Stimulated activated CD8-positive, alpha-beta memory T cell treated with anti-CD3 and anti-CD28 coated beads, Interleukin-12 subunit alpha, Interleukin-12 subunit beta, amount 100 ng/mL, for 24 hours (primary cell): ENCODE data around the gene OR2C1.

Source experiments
- DNase-seq: peaks from one replicate; pipeline ENCODE4 v3.0.0-alpha.2; 2020; ENCODE audit errors: extremely low read depth

Gene OR2C1

DNA sequence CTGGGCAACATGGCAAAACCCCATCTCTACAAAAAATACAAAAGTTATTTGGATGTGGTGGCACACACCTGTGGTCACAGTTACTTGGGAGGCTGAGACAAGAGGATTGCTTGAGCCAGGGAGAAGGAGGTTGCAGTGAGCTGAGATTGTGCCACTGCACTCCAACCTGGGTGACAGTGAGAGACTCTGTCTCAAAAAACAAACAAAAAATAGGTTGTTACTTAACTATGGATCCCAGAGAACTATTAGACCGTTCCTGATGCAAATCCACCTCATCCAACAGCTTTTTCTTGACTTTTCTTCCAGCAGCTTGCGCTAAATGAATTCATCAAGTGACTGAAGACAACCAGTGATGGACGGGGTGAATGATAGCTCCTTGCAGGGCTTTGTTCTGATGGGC lies at the start of gene OR2C1:
Gene OR2C1, plus strand, starts transcription at position 301 of the 400 bp plus-strand sequence. Its CDS starts 52 bp downstream, at position 353.
- no peak for DNase-seq

DNA sequence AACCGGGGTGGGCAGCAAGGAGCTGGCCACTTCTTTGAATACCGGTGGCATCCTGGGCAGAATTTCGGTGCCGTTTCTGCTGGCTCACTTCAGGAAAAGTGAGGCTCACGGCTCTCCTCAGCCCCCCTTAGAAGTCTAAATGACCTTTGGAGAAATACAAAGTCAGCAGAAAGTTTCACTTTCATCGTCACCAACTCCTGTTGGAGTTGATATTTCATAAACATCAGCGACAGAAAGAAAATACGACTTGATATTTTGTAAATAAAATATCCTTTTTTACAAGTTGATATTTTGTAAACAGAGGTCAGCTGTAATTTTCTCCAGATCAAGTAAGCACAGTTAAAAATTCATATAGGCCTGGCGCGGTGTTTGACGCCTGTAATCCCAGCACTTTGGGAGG lies 49.6 kb upstream of the OR2C1 start:
- DNase-seq: no peak

DNA sequence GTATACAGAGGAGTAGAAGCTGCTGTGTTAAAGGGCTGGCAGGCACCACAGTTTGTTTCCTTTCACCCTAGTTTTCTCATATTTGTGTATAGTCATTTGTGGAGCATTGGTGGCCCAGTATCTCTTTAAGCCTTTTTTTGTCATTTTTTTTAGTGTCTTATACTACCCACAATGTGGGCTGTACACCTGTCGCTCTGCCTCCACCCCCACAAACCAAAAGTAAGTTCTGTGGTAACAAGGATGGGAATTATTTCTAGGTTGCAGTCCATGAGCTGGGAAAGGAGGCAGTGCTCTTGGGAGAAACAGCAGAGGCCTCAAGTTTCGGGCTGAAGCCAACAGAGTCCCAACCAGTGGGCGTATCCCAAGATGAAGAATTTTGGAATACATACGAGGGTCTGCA lies 44.2 kb upstream of the OR2C1 start:
- no peak for DNase-seq

DNA sequence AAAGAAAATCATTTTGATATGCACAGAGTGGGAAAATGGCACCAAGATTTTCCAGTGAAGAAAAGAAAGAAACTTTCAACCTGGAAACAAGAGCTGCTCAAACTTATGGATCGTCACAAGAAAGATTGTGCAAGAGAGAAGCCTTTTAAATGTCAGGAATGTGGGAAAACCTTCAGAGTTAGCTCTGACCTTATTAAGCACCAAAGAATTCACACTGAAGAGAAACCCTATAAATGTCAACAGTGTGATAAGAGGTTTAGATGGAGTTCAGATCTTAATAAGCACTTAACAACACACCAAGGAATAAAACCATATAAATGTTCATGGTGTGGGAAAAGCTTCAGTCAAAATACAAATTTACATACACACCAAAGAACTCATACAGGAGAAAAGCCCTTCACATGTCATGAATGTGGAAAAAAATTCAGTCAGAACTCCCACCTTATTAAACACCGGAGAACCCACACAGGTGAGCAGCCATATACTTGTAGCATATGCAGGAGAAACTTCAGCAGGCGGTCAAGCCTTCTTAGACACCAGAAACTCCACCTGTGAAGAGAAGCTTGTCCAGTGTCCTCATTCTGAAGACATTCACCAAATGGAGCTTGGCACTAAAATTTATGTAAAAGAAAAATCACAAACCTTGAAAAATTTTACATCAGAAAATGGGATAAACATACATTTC lies 38.2 kb upstream of the OR2C1 start:
- no peak for DNase-seq

DNA sequence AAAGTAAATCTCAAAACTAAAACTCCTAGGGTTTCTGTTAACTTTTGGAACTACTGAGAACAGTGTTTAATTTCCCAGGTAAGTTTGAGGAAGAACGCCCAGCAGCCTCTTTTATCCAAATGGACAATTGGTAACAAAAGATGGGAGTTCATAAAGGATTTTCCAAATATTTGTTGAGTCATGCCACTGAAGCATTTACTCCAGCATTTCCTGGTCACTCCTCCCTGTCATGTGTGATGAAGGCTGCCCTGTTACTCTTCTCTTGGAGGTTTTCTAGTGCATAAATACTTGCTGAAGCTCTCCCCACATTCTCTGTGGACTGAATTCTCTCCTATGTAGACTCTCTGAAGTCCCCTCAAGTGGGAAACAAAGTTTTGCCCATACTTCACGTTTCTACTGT lies 33.9 kb upstream of the OR2C1 start:
- DNase-seq: no peak

DNA sequence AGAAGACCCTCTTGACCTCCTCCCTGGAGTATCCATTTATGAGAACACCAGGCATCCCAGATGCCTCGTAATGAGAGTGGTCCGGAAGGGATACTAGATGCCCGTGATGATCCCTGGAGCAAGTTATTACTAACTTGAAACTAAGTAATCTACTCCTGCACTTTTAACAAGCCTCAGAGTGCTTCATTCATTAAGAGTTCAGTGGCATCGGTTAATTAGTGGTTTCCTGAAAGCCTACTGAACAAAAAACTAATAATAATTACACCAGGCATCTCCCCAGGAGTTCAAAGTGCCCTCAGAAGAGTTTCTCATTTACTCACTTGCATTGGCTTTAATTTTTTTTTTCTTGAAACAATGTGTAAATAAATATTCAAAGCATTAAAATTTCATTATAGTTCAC lies 28.2 kb upstream of the OR2C1 start:
- DNase-seq: no peak

DNA sequence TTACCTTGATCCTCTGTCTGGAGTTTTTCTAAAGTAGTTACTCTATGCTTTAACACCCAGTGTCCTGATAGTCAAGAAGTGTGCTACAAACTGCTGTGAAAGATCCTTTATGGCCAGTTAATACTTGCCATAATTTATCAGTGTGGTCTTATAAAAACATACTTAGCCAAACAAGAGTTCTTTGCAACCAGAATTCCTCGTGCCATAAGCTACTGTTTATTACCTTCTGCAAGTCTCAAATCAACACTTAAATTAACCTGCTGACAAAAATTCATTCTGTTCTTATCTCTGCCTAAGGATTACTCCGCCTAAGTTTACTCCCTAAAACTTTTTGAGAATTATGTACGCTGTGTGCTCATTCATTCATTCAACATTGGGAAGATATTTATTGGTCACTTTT lies 27.6 kb upstream of the OR2C1 start:
- no peak for DNase-seq

DNA sequence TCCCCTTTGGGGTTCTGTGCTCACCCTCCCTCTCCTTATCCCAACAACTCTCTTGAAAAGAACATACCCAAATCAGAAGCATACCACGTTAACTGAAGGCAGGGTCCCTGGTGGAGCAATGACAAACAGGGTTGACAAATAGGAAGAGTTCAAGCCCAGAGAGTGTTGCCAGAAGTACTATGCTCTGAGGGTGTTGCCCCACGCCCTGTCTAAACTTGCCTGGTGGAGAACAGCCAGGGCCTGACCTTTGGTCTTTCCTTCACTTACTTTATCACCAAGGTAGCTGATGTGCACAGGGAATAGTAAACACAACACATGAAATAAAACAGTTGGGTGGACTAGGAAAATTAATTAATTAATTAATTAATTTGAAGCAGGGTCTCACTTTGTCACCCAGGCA lies 27.0 kb upstream of the OR2C1 start:
- no peak for DNase-seq

DNA sequence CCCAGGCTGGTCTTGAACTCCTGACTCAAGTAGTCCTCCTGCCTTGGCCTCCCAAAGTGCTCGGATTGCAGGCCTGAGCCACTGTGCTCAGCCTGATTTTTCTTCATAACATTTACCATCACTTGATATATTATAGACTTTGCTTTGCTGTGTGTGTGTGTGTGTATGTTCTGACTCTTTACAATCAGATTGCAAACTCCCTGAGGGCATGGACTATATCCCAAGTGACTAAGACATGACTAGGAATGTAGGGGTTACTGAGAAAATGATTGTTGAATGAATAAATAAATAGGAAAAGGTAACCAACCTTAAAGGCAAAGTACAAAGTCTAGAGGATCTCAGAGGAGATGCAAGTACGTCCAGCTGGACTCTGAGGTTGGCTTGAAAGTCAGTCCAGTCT lies 9.6 kb upstream of the OR2C1 start:
- DNase-seq: no peak

DNA sequence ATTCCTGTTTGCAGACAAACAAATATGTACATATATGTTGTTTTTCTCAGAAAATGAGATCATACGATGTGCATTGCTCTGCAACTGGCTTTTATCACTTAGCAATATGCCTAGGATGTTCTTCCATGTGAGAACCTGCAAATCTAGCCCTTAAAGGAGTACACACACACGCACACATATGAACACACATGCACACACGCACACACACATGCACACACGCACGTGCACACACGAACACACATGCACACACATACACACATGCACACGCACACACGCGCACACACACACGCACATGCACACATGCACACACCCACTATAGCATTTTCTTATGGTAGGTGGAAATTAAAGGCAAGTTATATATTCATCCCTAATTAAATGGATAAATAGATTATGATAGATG lies 8.1 kb upstream of the OR2C1 start:
- DNase-seq: no peak

DNA sequence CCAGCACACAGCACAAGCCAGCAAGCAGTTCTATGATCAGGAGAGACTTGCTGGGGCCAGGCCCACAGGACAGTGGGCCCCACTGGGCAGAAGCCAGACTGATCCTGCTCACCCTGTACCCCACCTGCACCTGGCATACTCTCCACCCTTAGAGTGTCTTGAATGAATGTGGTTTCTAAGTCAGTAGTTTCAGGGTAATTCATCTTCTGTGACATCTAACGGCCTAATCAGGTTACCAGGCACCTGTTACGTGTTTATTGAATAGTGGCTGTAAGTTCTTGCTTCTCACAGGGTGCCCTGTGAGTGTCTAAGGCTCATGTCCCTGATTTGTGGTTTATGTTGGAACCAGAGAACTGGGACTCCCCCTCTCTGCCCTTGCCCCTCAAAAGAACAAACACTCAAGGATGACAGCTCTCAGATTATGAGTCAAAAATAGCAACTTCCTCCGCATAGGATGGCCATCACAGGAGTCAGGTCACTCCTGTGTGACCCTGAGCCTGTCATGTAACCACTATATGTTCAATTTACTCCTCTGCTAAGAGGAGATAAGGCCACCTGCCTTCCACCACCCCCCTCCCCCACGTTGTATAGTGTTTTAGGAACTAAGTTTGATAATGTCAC lies 7.0 kb upstream of the OR2C1 start:
- no peak for DNase-seq

DNA sequence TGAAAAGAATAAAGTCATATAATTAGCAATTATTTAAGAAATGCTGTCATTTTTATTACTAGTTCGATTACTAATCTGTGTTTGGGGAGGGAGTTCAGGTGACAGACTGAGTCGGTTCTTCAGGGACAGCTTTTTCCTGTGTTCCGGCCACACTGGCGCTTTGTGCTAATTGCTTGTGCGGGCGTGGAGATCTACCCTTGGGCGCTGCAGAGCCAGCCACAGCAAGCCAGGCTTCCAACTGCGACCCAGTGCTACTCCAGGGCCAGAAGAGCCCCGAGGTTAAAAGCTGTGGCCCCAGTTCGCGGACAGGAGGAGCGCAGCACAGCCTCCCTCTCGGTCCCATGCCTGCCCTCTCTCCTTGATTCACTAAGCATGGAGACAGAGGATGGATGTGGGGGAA lies 6.5 kb upstream of the OR2C1 start:
- no peak for DNase-seq

DNA sequence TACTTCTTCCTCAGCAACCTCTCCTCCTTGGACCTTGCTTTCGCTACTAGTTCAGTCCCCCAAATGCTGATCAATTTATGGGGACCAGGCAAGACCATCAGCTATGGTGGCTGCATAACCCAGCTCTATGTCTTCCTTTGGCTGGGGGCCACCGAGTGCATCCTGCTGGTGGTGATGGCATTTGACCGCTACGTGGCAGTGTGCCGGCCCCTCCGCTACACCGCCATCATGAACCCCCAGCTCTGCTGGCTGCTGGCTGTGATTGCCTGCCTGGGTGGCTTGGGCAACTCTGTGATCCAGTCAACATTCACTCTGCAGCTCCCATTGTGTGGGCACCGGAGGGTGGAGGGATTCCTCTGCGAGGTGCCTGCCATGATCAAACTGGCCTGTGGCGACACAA lies 429 bp downstream of the OR2C1 start:
- no peak for DNase-seq

DNA sequence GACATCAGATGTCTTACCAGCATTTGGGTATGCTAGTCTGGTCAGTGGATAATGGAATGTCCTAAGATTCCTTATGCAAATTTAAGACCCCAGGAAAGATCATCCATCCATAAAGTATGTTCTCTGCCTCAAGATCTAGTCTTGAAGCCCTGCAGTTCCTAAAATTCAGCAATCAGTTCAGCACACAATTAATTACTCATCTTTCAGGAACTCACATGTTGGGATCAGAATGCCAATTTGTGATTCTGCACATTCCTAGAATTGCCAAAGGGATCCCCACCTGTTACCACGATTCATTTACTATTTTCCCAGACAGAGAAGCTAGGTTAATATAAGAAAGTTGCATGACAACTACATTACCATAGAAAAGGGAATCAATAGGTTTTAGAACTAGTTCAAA lies 3.2 kb downstream of the OR2C1 start:
- no peak for DNase-seq

DNA sequence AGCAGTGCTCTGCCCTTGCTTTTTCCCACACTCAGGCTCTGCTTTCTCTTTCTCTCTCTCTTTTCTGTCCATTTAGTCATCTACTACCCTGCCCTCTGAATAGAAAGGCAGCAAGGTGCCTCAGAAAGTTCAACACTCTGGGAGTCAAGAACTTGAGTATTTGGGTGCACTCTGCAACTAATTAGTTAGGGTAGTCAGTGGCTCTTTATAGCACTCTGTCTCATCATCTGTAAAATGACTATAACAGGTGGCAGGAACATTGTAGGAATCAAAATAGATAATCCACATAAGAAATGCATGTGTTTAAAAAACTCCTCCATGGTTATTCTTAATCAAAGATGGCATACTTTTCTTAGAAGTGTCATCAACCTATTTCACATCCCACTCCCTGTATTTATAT lies 7.2 kb downstream of the OR2C1 start:
- no peak for DNase-seq

DNA sequence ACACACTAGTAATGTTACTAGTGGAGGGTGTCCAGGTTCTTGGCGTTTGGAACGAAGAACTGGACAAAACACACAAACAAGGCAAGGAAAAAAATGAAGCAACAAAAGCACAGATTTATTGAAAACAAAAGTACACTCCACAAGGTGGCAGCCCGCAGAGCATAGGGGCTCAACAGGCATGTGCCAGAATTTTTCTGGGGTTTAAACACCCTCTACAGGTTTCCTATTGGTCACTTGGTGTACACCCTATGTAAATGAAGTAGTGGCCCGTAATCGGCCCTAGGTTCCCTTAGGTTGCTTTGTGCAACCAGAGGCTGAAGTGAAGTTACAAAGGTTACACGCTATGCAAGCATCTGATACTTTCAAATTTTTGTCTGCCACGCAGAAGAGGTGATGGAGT lies 8.1 kb downstream of the OR2C1 start:
- no peak for DNase-seq

DNA sequence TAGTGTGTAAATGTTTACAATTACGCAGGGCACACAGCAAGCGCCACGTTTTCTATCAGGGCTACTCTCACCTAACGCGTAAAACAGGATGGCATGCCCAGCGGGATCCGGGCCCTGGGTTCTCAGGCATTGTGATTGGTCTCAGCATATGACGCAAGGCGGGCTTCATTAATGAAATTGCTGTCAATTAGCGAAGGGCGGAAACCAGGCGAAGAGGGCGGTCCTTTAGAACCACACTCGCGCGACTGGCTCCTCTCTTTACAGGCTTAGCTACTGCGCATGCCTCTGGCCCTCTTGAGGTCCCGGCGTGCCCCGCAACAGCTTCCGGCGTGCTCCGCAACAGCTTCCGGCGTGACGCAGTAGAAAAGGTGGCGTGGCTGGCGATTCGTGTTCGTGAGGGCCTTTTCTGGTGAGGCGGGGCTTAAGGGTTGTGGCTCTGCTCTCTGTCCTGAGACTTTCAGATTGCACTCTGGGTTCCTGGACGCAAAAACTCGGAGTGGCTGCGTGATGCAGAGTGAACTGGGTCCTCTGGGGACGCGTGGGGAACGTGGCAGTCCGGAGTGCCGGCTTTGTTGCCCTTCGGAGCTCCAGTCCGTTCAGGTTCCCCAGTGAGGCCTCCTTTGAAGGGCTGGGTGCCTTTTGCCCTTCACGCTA lies 9.2 kb downstream of the OR2C1 start:
- peak; percentile 75 for DNase-seq

DNA sequence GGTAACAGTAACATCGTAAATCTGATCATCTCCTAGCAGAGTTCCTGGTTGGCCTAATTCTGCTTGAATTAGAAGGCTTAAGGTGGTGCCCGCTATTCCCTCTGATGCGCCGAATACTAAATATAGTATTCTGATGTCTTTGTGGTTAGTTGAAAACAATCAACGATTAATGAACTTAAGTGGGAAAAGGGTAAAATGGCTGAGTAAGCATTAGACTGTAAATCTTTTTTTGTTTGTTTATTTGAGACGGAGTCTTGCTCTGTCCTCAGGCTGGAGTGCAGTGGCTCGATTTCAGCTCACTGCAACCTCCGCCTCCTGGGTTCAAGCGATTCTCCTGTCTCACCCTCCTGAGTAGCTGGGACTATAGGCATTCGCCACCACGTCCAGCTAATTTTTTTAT lies 13.4 kb downstream of the OR2C1 start:
- no peak for DNase-seq

DNA sequence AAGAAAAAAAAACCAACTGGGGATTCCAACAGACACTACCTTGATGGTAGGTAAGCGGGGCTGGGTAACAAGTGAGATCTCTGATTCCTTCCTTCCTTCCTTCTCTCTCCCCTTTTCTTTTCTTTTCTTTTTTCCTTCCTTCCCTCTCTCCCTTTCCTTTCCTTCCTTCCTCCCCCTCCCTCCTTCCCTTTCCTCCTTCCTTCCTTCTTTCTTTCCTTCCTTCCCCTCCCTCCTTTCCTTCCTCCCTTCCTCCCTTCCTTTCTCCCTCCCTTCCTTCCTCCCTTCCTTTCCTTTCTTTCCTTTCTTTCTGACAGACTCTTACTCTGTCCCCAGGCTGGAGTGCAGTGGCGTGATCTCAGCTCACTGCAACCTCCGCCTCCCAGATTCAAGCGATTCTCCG lies 20.0 kb downstream of the OR2C1 start:
- DNase-seq: no peak

DNA sequence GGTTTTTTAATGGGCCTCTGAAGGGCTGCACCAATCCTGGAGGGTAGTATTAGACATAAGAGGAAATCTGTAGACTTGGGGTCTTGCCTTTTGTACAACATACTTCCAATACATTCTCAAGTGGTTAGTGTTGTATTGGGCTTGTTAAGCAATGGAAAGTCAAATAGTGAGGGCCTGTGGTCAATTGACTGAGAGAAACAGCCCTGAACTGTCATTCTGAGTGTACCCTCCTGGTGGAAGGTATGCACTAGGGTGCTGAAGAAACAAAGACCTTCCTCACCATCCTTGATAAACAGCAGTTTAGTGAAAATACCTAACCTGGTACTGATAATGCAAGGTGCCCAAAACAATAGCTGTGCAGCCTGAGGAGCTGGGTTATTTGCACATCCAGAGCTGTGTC lies 22.2 kb downstream of the OR2C1 start:
- DNase-seq: no peak

DNA sequence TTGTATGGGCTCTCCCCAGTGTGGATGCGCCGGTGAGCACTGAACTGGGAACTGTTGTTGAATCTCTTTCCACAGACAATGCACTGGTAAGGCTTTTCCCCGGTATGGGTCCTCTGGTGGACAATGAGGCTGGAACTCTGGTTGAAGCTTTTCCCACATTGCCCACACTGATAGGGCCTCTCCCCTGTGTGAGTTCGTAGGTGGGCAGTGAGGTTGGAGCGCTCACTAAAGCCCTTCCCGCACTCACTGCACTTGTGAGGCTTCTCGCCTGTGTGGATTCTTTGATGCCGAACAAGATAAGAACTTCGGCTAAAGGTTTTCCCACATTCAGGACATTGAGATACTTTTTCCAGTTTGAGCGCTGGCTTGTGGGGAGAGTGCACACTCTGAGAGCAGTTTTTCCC lies 27.4 kb downstream of the OR2C1 start:
- DNase-seq: no peak

DNA sequence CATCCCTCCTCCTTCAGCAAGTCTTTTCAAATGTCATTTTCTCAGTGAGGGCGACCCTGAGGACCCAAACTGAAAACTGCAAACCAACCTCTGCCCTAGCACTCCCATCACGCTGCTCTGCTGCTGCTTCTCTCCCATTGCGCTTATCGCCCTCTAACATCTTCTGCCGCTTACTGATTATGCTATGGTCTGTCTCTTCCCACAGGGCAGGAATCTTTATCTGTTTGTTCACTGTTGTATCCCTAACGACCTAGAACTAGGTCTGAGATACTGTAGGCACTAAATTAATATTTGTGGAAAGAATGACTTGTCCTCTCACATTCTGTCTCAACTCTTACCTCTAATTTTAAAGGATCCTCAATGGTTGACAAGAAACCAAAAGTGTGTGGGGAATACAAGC lies 32.6 kb downstream of the OR2C1 start:
- no peak for DNase-seq

DNA sequence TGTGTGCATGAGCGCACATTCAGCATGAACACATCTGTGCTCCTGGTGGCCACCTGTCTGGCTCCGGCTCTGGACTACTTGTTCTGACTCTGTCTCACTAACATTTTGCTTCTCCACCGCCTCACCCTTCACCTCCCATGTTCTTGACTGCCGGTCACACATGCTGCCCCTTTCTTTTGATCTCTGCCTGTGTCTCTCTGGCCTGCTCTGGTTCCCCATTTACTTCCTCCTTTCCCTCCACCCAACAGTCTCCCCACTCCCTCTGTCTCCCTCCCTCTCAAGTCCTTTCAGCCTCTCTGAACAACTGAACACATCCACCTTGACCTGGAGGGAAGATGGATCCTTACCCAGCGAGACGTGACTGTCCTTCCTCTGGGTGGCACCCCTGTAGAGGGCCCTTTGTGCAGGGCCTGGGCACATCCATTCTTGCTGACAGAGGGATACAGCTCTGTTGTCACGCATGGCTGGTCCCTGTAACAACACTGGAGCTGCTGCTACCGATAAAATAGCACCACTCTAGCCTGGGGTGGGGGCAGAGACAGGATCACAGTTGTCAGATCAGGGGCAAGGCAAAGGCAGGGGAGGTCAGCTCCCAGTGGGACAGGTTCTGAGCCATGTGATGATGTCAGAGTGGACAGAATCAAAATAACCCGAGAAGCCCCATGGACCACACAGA lies 34.1 kb downstream of the OR2C1 start:
- no peak for DNase-seq
